ENCODE data around the gene DUSP7.

The DUSP7 gene, protein sequence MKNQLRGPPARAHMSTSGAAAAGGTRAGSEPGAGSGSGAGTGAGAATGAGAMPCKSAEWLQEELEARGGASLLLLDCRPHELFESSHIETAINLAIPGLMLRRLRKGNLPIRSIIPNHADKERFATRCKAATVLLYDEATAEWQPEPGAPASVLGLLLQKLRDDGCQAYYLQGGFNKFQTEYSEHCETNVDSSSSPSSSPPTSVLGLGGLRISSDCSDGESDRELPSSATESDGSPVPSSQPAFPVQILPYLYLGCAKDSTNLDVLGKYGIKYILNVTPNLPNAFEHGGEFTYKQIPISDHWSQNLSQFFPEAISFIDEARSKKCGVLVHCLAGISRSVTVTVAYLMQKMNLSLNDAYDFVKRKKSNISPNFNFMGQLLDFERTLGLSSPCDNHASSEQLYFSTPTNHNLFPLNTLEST

DNA sequence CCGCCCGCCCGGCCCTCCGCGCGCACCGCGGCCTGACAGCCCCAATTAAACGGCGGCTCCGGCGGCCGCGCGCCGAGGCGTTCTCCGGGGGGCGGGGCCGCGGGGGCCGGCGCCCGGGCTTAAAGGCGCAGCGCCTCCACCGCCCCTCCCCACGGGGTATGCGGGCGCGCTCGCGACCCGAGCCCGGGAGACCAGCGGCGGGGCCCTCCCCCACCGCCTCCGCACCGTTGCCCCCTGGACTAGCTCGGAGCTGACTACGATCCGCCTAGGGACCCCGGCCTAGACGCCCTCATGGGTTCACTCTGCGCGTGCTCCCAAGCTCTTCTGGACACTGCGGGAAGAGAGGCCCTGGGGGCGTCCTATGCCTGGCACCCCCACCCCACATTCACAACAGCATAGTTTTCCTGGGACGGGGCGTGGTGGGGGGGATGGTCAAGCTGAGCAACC is at the start of gene DUSP7:
DUSP7 (minus strand) TSS at position 51 of the 447 bp plus-strand sequence. CDS start 205 bp downstream, outside the sequence.
- no peak for DNase-seq (ENCODE audit: low read depth, low spot score)

DNA sequence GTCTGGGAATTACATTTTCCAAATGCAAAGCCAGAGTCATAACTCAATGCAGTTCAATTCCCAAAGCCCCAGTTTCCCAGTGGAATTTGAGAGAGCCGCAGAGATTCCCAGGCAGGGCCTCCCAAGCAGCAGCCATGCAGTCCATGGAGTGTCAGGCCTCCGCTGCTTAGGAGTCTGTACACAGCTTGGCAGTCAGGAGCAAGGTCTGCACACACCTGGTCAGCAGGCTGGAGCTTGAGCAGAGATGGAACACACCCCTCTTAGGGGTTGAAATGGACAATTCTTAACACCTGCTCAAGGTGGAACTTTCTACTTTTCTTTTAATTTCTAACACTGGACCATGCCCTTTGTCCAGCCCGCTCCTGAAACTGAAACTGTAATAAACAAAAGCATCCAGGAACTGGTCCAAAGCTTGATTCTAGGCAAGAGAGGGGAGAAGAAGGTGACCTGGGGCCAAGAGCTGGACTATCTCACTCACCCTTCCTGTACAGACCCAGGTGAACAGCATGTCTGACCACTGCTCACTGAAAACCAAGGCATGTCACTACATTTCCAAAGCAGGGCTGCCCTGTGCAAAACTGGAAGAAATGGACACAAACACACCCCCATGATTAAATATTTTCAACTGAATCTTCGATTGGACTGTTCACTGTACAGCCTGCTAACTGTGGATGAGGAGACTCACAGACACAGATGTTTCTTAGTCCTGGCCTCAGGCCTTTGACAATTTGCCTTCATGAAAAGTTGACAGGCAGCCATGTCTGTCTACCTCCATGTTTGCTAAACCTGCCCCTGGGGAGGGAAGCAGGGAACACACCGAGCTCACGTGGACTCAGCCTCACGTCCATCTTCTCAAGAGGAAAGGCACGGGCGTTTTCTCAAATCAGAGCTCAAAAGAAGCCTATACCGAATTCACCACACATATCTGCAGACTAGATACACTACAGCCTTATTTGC is 48.6 kb upstream of the DUSP7 start:
- no peak for DNase-seq (ENCODE audit: low read depth, low spot score)

DNA sequence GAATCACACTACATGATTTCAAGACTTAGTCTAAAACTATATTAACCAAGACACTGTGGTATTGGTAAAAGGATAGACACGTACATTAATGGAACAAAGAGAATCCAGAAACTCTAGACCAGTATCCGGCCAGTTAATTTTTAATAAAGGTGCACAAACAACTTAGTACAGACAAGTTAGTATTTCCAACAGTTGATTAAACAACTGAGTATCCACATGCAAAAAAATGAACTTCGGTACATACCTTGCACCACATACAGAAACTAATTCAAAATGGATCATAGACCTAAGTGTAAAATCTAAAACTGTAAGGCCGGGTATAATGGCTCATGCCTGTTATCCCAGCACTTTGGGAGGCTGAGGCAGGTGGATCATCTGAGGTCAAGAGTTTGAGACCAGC is 46.6 kb upstream of the DUSP7 start:
- DNase-seq (ENCODE audit: low read depth, low spot score) = no peak

DNA sequence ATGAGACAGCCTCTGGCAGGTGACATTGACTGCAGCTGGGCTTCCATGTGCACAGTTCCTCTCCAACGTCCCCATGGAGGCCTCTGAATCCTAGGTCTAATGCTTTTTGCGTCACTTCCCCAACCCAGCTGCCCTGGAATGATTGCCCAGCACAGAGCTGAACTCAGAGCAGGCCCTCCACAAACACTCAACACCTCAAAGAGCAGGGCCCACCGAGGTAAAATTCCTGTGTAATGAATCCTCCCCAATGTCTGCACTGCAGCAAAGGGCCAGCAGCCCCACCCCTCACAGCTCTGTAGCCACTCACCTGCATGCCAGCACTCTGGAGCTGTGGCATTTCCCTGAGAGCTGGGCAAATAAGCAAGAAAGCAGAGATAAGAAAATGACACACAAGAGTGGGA is 42.6 kb upstream of the DUSP7 start:
- no peak for DNase-seq (ENCODE audit: low read depth, low spot score)

DNA sequence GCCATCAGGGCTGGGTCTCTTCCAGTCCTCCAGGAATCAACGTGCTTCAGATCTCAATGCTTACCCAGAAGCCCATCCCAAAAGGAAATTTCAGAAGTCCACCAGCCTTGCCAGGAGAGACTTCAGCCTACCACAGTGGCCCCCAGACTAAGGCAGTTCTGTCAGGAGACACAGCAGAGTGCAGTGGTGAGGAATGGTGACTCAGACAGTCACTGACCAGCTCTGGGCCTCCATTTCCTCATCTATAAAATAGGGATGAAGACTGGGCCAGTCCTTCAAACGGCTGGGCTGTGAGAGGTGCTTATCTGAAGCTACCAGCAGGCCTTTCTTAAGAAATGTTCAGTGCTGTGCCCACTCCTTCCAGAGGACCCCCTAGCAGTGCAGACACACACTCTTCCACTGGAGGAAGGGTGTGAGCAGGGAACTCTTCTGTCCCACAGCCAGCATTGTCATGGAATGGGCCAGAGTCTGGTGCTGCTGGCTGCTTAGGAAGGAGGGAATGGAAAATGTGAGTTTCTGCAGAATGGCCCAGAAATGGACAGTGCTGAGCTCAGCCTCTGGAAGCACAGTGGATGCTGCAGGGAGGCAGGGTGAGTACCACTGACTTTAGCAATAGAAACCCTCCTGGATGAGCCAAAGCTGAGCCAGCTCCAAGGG is 41.6 kb upstream of the DUSP7 start:
- no peak for DNase-seq (ENCODE audit: low read depth, low spot score)

DNA sequence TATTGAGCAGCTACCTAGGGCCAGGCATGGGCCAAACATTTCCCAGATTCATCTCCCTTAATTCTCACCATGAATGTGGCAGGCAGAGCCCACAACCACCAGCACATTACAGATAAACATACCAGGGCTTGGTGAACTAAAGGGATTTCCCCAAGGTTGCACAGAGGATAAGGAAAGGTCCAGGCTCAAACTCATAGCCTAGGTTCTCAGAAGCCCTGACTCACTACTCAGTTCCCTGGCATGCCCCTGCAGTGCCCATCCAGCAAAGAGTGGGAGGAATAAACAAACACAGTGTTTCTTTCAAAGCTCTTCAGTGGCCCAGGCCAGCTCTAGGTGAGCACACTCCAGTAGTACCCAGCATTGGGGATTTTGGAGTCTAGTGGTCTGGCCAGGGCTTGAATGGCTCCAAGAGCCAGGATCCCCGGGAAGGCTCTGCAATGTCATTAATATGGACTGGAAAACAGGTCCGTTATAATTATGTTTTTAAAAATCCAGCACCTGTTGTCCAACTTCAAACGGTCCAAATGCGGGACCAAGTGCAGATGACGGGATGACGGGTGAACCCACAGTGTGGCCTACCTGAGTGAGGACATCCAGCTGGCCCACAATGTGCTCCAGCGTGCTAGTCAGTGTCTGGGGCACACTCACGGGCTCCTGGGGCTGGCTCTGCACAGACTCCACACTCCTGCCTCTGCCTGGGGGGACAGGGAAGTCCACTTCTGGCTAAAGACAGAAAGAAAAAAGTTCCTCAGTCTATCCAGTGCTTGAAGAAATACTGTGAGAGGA is 39.8 kb upstream of the DUSP7 start:
- no peak for DNase-seq (ENCODE audit: low read depth, low spot score)

DNA sequence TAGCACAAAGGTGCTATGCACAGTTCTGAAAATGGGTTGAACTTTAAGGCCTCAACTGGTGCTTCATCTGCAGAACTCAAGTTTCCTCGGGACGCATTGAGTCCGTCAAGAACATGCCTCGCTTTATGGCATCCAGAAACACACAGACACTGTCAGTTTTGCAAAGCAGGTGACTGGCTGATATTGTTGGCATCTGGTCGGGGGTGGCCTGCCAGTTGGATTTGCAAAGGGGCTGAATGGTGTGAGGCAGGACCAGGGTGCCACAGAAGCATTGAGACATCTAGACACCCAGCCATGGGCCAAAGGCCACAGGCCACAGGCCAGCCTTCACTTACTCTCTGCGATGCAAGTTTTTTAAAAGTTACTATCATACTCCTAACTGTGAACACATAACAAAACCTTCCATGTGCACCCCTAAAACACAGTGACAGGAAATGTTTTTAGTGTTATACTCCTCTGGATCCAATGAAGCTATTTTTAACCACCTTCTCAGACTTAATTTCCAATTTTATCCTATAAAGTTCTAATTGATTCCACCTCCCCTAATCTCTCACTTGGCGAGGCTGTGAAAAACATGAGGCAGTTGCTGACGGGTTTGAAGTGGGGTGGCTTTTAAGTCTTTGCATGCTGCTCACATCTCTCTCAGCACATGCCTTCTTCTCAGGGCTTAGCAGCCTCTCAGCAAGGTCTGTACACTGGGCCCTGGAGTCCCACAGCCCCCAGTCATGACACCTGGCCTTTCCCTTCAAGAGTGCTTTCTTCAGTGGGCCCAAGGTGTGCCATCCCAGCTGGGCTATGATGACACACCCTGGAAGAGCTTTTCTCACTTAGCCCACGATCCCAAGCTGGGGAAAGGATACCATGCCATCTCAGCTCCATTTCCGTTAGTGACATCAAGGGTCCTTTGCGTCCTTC is 38.5 kb upstream of the DUSP7 start:
- no peak for DNase-seq (ENCODE audit: low read depth, low spot score)

DNA sequence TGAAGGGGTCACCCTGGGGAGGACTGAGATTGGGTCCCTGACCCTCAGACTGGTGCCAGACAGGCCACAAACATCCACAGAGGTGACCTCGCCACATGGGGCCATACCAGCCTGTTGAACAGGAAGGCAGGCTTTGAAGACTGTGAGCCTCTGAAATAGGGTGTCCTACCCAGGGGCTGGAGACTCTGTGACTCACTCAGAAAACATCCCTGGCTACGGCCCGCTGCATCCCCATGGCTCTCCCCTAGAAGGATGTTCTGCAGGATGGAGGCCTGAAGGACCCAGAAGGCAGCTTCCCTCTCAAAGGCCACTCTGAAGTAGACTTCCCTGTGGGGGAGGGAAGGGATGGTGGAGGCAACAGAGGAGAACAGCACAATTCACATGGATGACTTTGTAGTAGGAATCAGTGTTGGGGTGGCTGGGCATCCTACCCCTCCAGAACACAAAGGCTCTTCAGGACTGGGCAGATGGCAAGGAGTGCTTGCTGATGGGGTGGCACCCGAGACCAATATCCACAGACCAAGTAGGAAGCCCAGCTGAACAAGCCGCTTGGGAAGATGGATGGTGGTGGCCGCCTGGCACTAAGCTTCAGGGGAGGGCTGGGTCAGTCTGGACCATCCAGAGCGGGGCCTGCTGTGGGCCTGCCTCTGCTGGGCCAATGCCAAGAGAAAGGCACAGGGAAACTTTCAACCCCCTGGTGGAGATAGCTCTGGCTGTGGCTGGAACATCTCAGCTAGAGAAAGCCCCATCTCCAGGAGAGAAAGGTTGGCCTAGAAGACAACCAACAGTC is 37.6 kb upstream of the DUSP7 start:
- no peak for DNase-seq (ENCODE audit: low read depth, low spot score)

DNA sequence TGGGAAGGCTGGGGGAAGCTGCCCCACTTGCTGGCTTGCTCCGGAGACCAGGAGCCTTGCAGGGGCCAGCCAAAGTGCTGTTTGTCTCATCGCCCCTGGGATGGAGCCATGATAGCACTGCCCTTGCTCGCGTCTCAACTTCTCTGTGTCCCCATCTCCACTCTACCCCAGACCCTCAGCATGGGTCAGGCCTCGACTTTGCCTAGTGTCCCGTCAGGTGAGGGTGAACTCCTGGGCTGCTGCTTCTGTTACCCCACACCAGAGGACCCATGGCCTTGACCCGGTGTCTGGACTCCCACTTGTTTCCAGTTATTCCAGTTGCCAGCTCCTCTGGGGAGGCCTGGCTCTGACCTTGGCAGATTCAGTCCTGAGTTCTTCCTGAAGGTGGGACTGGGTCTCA is 36.5 kb upstream of the DUSP7 start:
- no peak for DNase-seq (ENCODE audit: low read depth, low spot score)

DNA sequence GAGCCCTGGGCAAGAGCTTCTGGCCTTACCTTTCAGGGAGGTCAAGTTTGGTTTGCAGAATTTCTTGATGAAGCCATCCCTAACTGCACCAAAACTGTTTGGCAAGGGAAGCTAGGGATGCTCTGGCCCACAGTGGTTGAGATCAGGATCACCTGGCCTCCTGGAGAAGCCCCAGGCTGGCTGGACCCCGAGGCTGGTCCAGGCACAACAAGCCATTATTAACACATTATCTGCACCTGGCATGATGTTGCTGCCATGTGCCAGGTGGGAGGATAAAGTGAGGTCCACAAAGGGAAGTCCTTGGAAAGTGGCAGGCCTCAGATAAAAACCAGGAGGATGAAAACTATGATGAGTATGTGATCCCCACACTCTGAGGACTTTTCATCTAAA is 35.9 kb upstream of the DUSP7 start:
- no peak for DNase-seq (ENCODE audit: low read depth, low spot score)

DNA sequence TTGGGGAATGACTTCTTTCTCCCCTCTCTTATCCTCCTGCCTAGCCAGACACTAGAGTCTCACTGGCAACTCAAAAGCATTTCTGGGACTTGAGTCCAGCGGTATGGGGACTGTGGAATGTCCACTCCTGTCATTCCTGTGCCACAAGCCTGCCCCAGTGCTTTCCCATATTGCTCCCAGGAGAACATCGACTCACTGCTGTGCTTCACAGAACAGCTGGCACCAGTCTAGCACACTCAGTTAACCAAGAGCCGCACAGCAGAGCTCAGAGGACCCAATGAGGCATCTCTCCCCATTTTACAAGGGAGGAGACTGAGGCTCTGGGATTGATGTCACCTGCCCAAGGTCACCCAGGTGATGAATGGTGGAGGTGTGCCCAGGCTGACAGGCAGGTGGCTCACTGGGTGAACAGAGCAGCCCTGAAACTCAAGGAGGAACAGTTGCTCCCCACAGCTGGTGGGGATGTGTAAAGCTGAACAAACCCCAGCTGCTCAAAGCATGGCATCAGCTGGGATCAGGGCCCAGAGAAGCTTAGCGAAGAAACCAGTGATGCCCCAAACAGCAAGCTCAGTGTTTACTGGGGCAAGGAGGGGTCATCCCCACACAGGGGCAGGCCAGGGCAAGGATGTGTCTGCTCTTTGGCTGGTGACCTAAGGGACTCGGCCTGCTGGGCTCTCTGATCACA is 35.4 kb upstream of the DUSP7 start:
- no peak for DNase-seq (ENCODE audit: low read depth, low spot score)

DNA sequence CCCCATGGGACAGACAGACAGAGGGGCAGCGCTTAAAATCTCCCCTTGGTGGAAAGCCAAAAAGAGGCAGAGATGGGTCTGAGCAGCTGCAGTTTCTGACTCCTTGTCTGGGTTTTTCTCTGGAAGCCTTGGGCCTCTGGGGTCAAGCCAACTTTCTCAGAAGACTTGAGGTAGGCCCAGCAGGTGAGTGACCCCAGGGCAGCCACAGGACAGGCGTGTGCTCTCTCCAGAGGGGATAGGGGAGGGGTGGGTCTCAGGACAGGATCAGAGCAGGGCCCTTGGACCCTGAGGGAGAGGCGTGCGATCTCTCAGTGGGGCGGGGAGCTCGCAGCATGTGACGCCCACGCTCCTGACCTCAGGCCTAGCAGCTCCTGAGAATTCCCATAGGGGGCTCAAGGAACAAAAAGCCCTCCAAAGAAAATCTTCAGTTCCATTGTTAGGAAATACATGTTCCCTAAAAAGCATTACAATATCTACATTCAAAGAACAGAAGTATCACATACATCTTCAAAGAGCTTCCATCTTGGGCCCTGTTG is 34.6 kb upstream of the DUSP7 start:
- no peak for DNase-seq (ENCODE audit: low read depth, low spot score)

DNA sequence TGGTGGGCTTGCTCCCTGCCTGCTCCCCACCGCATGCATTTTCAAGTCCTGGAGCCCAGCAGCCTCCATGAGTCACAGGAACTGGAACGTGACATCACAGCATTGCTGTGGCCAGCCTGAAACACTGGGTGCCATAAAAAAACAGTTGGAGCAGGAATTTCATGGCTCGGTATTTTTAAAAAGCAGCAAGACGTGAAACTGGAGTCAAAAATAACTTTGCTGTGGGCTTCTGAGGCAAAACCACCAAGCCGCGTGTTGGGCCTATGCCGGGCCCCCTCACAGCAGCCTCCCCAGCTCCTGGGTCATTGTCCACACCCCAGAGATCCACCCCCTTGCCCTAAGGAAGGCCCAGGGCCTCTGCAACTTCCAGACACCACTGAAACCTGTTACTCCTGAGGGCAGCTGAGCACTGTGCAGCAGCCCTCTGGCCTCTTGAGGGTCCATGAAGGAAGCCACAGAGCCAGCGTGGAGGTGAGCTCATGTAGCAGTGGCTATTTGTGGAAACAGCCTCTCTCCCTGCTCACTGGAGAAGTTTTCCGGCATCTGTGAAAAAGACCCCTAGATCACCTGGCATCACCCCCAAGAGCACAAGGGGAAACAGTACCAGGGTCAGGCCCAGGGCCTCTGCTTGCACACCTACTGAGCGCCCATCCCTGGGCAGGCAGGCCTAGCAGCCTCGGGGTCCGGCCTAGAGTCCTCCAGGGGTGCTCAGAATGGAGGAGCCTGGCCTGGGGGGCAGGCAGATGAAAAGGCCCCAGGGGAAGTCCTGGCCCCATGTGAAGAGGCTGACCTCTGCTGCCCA is 34.0 kb upstream of the DUSP7 start:
- DNase-seq (ENCODE audit: low read depth, low spot score) = no peak

DNA sequence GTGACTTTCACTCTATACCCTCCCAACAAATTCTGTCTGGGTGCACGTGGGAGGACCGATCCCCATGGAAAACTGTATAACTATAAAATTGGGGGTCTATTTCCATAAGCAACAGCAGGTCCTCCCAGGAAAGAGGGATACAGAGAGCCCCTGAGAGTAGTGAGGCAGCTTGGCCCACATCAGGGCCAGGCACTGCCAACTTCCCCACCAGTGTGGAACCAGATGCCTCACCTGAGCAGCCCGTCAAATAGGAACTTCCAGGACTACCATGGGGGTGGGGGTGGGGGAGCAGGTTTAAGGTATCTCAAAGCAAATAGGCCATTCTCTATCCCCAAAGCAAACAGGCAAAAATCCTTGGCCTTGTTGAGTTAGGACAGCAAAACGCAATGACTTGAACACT is 33.3 kb upstream of the DUSP7 start:
- DNase-seq (ENCODE audit: low read depth, low spot score) = no peak

DNA sequence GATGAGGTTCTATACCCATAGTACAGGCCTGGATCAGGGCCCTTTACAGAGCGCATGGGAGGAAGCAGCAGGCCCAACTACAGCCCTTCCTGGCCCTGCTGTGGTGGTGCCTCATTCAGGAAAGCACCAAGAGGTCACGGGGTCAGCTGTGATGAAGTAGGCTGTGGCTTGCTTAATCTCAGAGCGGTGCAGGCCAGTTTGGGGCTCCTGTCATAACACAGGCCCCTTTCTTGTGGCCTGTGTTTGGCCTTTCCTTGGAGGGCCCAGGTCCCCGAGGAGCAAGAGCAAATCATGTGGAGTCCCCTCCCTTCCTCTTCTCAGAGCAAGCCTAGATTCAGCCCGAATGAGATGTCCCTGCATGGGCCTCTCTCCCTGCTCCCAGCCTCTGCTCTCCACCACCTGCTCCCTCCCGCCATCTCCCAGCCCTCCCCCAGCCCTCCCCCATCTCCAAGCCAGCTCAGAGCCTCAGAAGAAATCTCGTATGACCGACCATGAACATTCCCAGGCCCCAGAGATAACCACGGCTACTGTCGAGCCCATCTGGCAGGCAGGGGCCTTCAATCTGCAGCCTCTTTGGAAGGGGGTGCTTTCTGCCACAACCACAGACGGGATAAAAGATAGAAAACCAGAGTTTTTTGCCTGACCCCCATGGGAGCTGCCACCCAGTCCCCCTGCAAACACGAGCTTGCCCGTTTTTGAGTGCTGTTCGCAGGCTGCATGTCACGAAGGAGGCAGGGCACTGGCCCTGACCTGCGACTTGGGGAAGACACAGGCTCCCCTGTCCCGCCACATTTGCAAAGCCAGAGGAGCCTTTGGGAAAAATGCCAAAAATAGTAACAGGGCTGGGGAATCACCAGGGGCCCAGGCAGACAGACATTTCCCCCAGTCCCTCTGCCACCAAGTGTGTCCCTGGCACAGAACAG is 32.3 kb upstream of the DUSP7 start:
- DNase-seq (ENCODE audit: low read depth, low spot score) = no peak

DNA sequence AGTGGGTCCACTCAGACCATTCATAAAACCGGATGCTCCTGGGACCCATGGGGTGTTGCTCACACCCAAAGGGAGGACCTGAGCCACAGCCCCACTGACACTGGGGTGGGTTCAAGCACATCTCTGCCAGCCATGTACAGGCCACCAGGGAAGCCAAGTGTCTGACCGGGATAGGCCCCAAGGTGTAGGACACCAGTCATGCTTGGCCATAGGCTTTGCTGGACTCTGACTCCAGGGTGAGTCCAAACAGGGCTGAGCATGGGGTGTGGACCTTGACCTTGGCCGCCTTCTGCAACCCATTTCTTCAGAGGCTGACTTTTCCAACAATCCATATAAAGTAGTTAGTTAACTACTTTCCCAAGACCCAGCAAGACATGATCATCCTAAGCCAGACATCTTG is 31.4 kb upstream of the DUSP7 start:
- no peak for DNase-seq (ENCODE audit: low read depth, low spot score)

All from iPS DF 19.7 (cell line).